GM19372 (cell line): ENCODE results near the gene PIGBOS1.

Source experiments
- ATAC-seq: cut with Tn5 transposase; IDR thresholded peaks from one replicate; pipeline ENCODE4 v1.9.1; 2021; ENCODE audit warnings: mild to moderate bottlenecking, low read depth, moderate library complexity; ENCODE audit not compliant: unreplicated experiment

The PIGBOS1 gene

DNA sequence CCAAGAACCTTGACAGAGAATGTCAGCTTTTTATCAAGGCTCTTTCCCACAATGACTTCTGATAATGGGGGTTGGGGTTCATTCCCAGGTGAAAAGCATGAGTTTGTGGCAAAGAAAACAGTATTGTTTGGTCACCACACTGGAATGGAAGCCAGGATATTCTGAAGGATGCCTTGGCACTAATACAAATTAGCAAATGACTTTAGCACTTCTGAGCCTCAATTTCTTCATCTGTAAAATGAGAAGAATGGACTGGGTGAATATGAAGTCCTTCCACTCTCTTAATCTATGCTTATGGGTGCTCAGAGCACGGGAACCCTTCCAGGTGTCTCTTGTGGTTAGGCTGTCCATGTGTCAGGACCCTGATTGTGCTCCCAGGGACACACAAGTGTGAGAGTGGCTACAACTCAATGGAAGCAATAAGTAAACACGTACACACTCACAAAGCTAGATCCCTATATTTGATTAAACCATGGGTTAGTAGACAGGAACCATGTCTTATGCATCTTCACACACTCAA is 50.7 kb downstream of the PIGBOS1 start:
- ATAC-seq: no peak

DNA sequence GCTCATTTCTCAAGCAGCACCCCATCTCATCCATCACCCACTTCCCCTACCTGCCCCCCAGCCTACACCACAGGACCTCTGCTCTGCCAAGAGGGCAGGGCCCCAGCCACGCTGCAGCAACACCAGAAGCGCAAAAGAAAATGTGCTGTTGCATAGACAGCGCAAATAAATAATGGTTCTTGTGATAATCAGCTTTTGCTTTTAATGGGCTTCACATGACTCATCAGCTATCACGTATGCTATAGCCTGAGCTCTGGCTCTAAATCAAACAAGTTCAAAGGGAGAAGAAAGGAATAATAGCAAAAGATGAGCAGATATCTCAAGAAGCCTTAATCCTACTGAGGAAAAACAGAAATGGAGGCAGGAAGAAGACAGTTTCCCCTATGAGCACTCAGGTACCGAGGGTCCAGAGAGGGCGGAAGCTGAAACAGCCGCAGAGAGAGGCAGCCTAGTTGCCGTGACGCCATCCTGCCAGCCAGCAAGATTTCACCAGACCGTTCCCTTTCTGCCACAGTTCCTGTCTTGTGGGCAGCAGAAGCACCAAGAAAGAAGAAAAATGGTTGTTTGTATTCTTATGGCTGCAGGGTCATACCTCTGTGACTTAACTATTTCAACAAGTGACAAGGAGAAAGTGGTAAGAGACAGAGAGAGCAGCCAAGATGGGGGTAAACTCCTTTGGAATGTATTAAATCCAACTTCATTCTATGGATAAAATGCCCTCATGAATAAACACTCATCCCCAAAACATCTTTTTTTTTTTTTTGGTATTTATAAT is 51.3 kb downstream of the PIGBOS1 start:
- peak; percentile 93 for ATAC-seq
